Measurements from ENCODE around the gene CD200R1L.
A peak's percentile ranks its signal among the peaks of the same experiment; 100 is the strongest.

DNA sequence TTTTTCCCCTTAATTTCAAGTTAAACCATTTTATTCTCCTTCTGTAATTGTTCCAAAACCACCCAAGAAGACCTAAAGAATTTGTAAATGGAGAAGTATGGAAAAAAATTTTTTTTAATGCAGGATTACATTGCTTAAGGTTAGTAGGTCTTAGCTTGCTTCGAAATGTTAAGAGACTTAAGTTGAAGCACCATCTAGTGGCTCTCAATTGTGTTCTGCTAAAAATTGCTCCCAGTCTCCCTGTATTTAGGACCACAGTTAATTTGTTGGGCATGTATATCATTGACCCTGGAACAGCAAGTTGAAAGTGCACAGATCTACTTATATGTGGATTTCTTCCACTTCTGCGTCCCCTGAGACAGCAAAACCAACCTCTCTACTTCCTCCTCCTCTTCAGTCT, 32.4 kb downstream of the CD200R1L start:
- TF ChIP-seq, protein P1, sequence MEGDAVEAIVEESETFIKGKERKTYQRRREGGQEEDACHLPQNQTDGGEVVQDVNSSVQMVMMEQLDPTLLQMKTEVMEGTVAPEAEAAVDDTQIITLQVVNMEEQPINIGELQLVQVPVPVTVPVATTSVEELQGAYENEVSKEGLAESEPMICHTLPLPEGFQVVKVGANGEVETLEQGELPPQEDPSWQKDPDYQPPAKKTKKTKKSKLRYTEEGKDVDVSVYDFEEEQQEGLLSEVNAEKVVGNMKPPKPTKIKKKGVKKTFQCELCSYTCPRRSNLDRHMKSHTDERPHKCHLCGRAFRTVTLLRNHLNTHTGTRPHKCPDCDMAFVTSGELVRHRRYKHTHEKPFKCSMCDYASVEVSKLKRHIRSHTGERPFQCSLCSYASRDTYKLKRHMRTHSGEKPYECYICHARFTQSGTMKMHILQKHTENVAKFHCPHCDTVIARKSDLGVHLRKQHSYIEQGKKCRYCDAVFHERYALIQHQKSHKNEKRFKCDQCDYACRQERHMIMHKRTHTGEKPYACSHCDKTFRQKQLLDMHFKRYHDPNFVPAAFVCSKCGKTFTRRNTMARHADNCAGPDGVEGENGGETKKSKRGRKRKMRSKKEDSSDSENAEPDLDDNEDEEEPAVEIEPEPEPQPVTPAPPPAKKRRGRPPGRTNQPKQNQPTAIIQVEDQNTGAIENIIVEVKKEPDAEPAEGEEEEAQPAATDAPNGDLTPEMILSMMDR (IDR thresholded peaks at IDR 0.05) = peak in 3 of 7 experiments; percentile 11 to 32 (median 17)
- TF ChIP-seq POLR2A (IDR thresholded peaks at IDR 0.05) = no peak

Data from body of pancreas (tissue), 4 donors.